HEK293T (cell line): ENCODE data around the gene ERBB2.

Source experiments
- BHLHE40 ChIP-seq: fragments of 450-650 bp; IDR thresholded peaks from 2 replicates; pipeline ENCODE4 v1.6.1; 2016; ENCODE audit warnings: mild to moderate bottlenecking, moderate library complexity, borderline replicate concordance
- LEF1 ChIP-seq: fragments of 450-650 bp; IDR thresholded peaks from 2 replicates; pipeline ENCODE4 v1.6.1; 2017; ENCODE audit warnings: mild to moderate bottlenecking, borderline replicate concordance
- NFRKB ChIP-seq: fragments of 450-650 bp; IDR thresholded peaks from 2 replicates; pipeline ENCODE4 v1.6.1; 2016; ENCODE audit warnings: mild to moderate bottlenecking, moderate library complexity

DNA sequence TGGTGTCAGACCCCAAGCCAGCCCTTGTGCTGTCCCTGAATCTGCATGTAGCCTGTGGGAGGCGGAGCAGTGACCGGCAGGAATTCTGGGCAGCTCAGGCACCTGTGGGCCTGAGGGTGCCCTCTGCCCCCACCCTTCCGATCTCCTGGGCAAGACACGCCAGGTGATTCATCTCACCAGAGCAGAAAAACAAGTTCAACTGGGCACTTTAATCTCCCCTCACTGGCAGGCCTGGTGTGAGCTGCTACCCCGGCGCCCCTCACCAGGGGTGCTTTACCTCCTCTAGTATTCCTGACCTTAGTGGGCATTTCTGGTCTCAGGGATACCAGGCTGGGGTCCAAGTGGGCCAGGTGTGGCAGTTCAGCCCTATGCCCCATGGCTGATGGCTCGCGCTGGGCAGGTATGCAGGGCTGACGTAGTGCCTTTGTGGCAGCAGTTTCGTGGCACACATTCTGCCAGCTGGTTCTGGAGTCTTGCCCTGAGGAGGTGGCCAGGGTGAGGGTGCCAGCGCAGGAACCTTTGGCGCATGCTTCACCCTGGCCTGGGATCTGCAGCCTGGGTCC lies 6.0 kb downstream of the ERBB2 start:
- no peak for TF ChIP-seq BHLHE40
- TF ChIP-seq LEF1, result no peak
- TF ChIP-seq NFRKB, result no peak
